K562 treated with DMSO at 1 percent for 48 hours (cell line): Measurements from ENCODE around the gene RNASE11. TPM values are rescaled to one million over a fixed set of nuclear protein-coding genes. Genes with fewer than 3 reads are reported as not detected.

Experiments used
- total RNA-seq: library from RNA; unstranded; fragments of 300-600 nt; gene quantifications from 2 replicates; pipeline ENCODE4 v1.2.3, GENCODE V29; 2022; ENCODE audit warnings: low replicate concordance; ENCODE audit errors: extremely low read depth

The RNASE11 gene
- total RNA-seq = not detected in 2 replicates

GRCh38 chr14:20587489-20588154 is at the start of gene RNASE11:
TSS of gene RNASE11 (minus strand) at chr14:20588001.

GRCh38 chr14:20591235-20591634 is 3.4 kb upstream of the RNASE11 start, which contains the start of gene RNASE12:
TSS of gene RNASE12 (minus strand) at chr14:20591376. CDS start at chr14:20590723, 653 bp downstream.

GRCh38 chr14:20560961-20561360 is 26.8 kb downstream of the RNASE11 start, which contains the start of gene RNASE9:
TSS of gene RNASE9 (minus strand) at chr14:20561047.

Other genes with a start within 250 kb of the RNASE11 start
- gene PARP2, start 244.4 kb downstream of the RNASE11 start, total RNA-seq = not detected in 2 replicates
- not detected in 2 replicates for gene TEP1, start 174.5 kb downstream of the RNASE11 start, total RNA-seq
- not detected in 2 replicates for gene KLHL33, start 151.8 kb downstream of the RNASE11 start, total RNA-seq
- gene OSGEP, start 133.2 kb downstream of the RNASE11 start, total RNA-seq = not detected in 2 replicates
- gene APEX1, start 132.8 kb downstream of the RNASE11 start, total RNA-seq = not detected in 2 replicates
- not detected in 2 replicates for gene PIP4P1, start 126.6 kb downstream of the RNASE11 start, total RNA-seq
- not detected in 2 replicates for gene PNP, start 118.6 kb downstream of the RNASE11 start, total RNA-seq
- gene RNASE10, start 82.5 kb downstream of the RNASE11 start, total RNA-seq = not detected in 2 replicates
- gene RNASE9, start 27.0 kb downstream of the RNASE11 start, total RNA-seq = not detected in 2 replicates
- gene RNASE12, start 3.4 kb upstream of the RNASE11 start, total RNA-seq = not detected in 2 replicates
- gene OR6S1, start 53.7 kb upstream of the RNASE11 start, total RNA-seq = not detected in 2 replicates
- gene RNASE4, start 96.6 kb upstream of the RNASE11 start, total RNA-seq = not detected in 2 replicates
- gene ANG, start 100.8 kb upstream of the RNASE11 start, total RNA-seq = not detected in 2 replicates
- gene EDDM3A, start 157.9 kb upstream of the RNASE11 start, total RNA-seq = not detected in 2 replicates
- not detected in 2 replicates for gene EDDM3B, start 180.4 kb upstream of the RNASE11 start, total RNA-seq
- not detected in 2 replicates for gene RNASE6, start 193.3 kb upstream of the RNASE11 start, total RNA-seq
- gene RNASE1, start 214.8 kb upstream of the RNASE11 start, total RNA-seq = not detected in 2 replicates